Astrocyte (in vitro differentiated cells and primary cell): ENCODE measurements around the gene DDR2.

ENCODE experiments used
- EZH2 ChIP-seq: IDR thresholded peaks from 2 replicates; pipeline ENCODE4 v1.6.1; 2012; ENCODE audit warnings: mild to moderate bottlenecking, low read length, inconsistent platforms; ENCODE audit not compliant: insufficient read depth
- TF ChIP-seq, protein P1 (sequence below): IDR thresholded peaks from 2 replicates; pipeline ENCODE4 v1.5.1; 2011; ENCODE audit warnings: low read depth, mild to moderate bottlenecking, inconsistent platforms, low read length, moderate library complexity; ENCODE audit not compliant: insufficient read depth

DNA sequence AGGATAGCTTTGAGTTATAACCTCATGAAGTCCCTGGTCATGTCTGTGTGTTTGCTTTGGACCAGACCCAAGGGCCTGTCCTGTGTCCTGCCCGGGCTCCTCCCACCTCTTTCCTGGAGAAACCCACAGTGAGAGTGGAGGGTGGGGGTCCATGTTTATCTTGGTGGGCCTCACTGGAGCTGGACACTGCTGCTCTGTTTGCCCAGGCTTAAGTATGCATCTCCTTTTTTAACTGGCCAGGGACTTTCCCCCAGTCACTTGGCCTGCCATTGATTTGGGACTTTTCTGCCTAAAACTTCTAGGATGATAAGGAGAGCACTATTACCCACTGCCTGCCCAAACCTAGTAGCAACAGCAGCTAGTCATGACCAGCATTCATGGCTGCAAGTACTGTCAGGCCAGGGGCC is 49.8 kb downstream of the DDR2 start:
- TF ChIP-seq, protein P1, sequence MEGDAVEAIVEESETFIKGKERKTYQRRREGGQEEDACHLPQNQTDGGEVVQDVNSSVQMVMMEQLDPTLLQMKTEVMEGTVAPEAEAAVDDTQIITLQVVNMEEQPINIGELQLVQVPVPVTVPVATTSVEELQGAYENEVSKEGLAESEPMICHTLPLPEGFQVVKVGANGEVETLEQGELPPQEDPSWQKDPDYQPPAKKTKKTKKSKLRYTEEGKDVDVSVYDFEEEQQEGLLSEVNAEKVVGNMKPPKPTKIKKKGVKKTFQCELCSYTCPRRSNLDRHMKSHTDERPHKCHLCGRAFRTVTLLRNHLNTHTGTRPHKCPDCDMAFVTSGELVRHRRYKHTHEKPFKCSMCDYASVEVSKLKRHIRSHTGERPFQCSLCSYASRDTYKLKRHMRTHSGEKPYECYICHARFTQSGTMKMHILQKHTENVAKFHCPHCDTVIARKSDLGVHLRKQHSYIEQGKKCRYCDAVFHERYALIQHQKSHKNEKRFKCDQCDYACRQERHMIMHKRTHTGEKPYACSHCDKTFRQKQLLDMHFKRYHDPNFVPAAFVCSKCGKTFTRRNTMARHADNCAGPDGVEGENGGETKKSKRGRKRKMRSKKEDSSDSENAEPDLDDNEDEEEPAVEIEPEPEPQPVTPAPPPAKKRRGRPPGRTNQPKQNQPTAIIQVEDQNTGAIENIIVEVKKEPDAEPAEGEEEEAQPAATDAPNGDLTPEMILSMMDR: no peak
- TF ChIP-seq EZH2: no peak
